Liver (tissue), 9 donors: ENCODE measurements around the gene PXYLP1. TPM values are rescaled to one million over a fixed set of nuclear protein-coding genes. Genes with fewer than 3 reads are reported as not detected.

Experiments used
- DNase-seq: peaks from one replicate; pipeline ENCODE4 v3.0.0-alpha.2; 2017; ENCODE audit warnings: low spot score
- H3K27ac ChIP-seq, 2 donors: one replicate each; pipeline ENCODE4 v1.7.0; 2013; ENCODE audit warnings: inconsistent platforms in 2 of 2, low read length in 2 of 2, control low read depth in 1 of 2, low read depth in 1 of 2, mild to moderate bottlenecking in 1 of 2
- H3K27me3 ChIP-seq, 4 donors: one replicate each; pipeline versions ENCODE4 v1.6.1 to v1.7.0; 2013; ENCODE audit warnings: low read length in 3 of 4, inconsistent platforms in 1 of 4, mild to moderate bottlenecking in 1 of 4, moderate library complexity in 1 of 4; ENCODE audit not compliant: control insufficient read depth in 4 of 4, insufficient read depth in 4 of 4
- H3K36me3 ChIP-seq, 4 donors: one replicate each; pipeline versions ENCODE4 v1.6.1 to v1.7.0; 2013; ENCODE audit warnings: low read length in 3 of 4, mild to moderate bottlenecking in 3 of 4, low read depth in 1 of 4, moderate library complexity in 1 of 4; ENCODE audit not compliant: control insufficient read depth in 4 of 4, insufficient read depth in 3 of 4
- H3K4me1 ChIP-seq, 4 donors: one replicate each; pipeline versions ENCODE4 v1.6.1 to v1.7.0; 2013; ENCODE audit warnings: low read length in 3 of 4, mild to moderate bottlenecking in 3 of 4, moderate library complexity in 1 of 4; ENCODE audit not compliant: control insufficient read depth in 4 of 4, insufficient read depth in 4 of 4
- H3K4me3 ChIP-seq, 3 donors: one replicate each; pipeline versions ENCODE4 v1.6.1 to v1.7.0; 2013; ENCODE audit warnings: low read length in 3 of 3, control low read depth in 1 of 3, low read depth in 1 of 3, mild to moderate bottlenecking in 1 of 3
- H3K9ac ChIP-seq, 2 donors: one replicate each; pipeline ENCODE4 v1.7.0; 2013; ENCODE audit warnings: low read length in 2 of 2, mild to moderate bottlenecking in 2 of 2, moderate library complexity in 2 of 2, control low read depth in 1 of 2, low read depth in 1 of 2
- H3K9me3 ChIP-seq, 4 donors: one replicate each; pipeline versions ENCODE4 v1.6.1 to v1.7.0; 2013; ENCODE audit warnings: low read length in 3 of 4; ENCODE audit not compliant: control insufficient read depth in 4 of 4
- ATF3 ChIP-seq: IDR thresholded peaks from 2 replicates; pipeline ENCODE4 v1.6.1; 2016; ENCODE audit warnings: antibody characterized with exemption
- CTCF ChIP-seq: fragments of 150-350 bp; IDR thresholded peaks from 2 replicates; pipeline ENCODE4 v1.5.1; 2017; ENCODE audit warnings: improper control_type of control experiment, low read depth, low read length; ENCODE audit not compliant: missing input control
- EGR1 ChIP-seq, 2 donors: IDR thresholded peaks; 2 replicates each; pipeline ENCODE4 v1.6.1; 2016 to 2018; ENCODE audit warnings: antibody characterized with exemption in 2 of 2, low read depth in 2 of 2
- GABPA ChIP-seq, 2 donors: IDR thresholded peaks in 1 of 2; conservative IDR thresholded peaks in 1 of 2; 2 replicates each; pipeline ENCODE4 v1.6.1; 2016; ENCODE audit warnings: antibody characterized with exemption in 2 of 2, mild to moderate bottlenecking in 1 of 2, moderate library complexity in 1 of 2
- HNF4A ChIP-seq, 2 donors: conservative IDR thresholded peaks; 2 replicates each; pipeline ENCODE4 v1.6.1; 2016; ENCODE audit warnings: antibody characterized with exemption in 2 of 2, mild to moderate bottlenecking in 2 of 2
- HNF4G ChIP-seq: IDR thresholded peaks from 2 replicates; pipeline ENCODE4 v1.6.1; 2016; ENCODE audit warnings: antibody characterized with exemption
- JUND ChIP-seq, 2 donors: IDR thresholded peaks; 2 replicates each; pipeline ENCODE4 v1.6.1; 2016; ENCODE audit warnings: antibody characterized with exemption in 2 of 2
- MAX ChIP-seq: IDR thresholded peaks from 2 replicates; pipeline ENCODE4 v1.6.1; 2016; ENCODE audit warnings: antibody characterized with exemption
- RAD21 ChIP-seq, 2 donors: IDR thresholded peaks; 2 replicates each; pipeline ENCODE4 v1.6.1; 2016; ENCODE audit warnings: antibody characterized with exemption in 2 of 2, mild to moderate bottlenecking in 2 of 2
- REST ChIP-seq: IDR thresholded peaks from 2 replicates; pipeline ENCODE4 v1.6.1; 2016; ENCODE audit warnings: antibody characterized with exemption, mild to moderate bottlenecking
- RXRA ChIP-seq, 2 donors: IDR thresholded peaks; 2 replicates each; pipeline ENCODE4 v1.6.1; 2017 to 2018; ENCODE audit warnings: antibody characterized with exemption in 2 of 2, mild to moderate bottlenecking in 1 of 2
- SP1 ChIP-seq: IDR thresholded peaks from 2 replicates; pipeline ENCODE4 v1.6.1; 2018; ENCODE audit warnings: antibody characterized with exemption, mild to moderate bottlenecking
- TAF1 ChIP-seq: conservative IDR thresholded peaks from 2 replicates; pipeline ENCODE4 v1.6.1; 2016; ENCODE audit warnings: antibody characterized with exemption, mild to moderate bottlenecking
- WGBS: extraction: QIAGEN DNeasy Blood & Tissue Kit; methylation state at CpG from one replicate; pipeline ENCODE4 v1.1.7; 2013; 5-methylcytosine and 5-hydroxymethylcytosine counted together
- polyA plus RNA-seq, 2 donors: library from polyadenylated mRNA; stranded (reverse) in 1 of 2; unstranded in 1 of 2; fragments of 200-250 nt in 1 of 2; fragments of >200 nt in 1 of 2; fragmentation: Nextera tagmentation in 1 of 2; extraction: Ambion mirVana in 1 of 2; gene quantifications; one replicate each; pipeline versions ENCODE4 v1.2.1 to v1.2.3, GENCODE V29; 2013 to 2015
- total RNA-seq, 2 donors: library from RNA; depleted of rRNA; stranded (reverse); fragments of >200 nt; gene quantifications; one replicate each; pipeline ENCODE4 v1.2.3, GENCODE V29; 2014
- TF ChIP-seq, protein P1 (sequence below): IDR thresholded peaks from 2 replicates; pipeline ENCODE4 v1.6.1; 2016; ENCODE audit warnings: antibody characterized with exemption
- donor health status: healthy.
- donor health status: healthy.
- donor health status: healthy.
- donor health status: healthy.
- donor health status: healthy.

The PXYLP1 gene
- total and polyA plus RNA-seq, 4 donors = 1.1 to 5.3 (median 3.1) TPM

DNA sequence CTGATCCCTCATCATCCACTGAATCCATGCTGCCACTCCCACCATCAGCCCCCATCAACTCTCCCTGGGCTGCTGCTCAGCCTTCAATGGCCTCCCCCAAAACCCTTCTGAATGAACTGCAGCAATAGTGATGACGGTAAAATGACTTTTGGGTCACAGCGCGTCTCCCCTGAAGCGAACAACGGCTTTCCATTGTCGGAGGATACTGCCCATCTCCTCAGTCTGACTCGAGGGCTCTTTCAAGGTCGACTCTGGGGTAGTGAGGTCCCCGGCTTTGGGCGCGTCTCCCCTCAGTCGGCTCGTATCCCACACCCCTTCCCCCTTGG, 79.5 kb downstream of the PXYLP1 start:
- Histone ChIP-seq H3K9me3 (no peaks in the 10 kb centered on the region), H3K27ac (peak overlapping the region in 1 of 2 donors; percentile 8), H3K36me3 (no peaks in the 10 kb centered on the region), H3K4me3 (peak overlapping the region; percentile 71 to 73 (median 73)), H3K9ac (peak overlapping the region; percentile 17 to 24), H3K4me1 (peaks cover 6 to 21% (median 15%) of the 10 kb centered on the region in 4 donors), H3K27me3 (no peaks in the 10 kb centered on the region)
- 17% methylated on average over 13 of the region's 13 CpGs for WGBS
- TF ChIP-seq JUND (IDR thresholded peaks at IDR 0.05) (no peak), TAF1 (no peak), REST (no peak), EGR1 (IDR thresholded peaks at IDR 0.05; ENCODE audit: low read depth in 2 of 2) (no peak), MAX (no peak), HNF4A (conservative IDR thresholded peaks at IDR 0.05) (no peak), RAD21 (IDR thresholded peaks at IDR 0.05) (no peak), ATF3 (no peak), SP1 (no peak), CTCF (no peak), HNF4G (no peak), RXRA (IDR thresholded peaks at IDR 0.05) (no peak), GABPA (IDR thresholded peaks at IDR 0.05 in 1 of 2, conservative IDR thresholded peaks at IDR 0.05 in 1 of 2) (no peak)
- TF ChIP-seq, protein P1, sequence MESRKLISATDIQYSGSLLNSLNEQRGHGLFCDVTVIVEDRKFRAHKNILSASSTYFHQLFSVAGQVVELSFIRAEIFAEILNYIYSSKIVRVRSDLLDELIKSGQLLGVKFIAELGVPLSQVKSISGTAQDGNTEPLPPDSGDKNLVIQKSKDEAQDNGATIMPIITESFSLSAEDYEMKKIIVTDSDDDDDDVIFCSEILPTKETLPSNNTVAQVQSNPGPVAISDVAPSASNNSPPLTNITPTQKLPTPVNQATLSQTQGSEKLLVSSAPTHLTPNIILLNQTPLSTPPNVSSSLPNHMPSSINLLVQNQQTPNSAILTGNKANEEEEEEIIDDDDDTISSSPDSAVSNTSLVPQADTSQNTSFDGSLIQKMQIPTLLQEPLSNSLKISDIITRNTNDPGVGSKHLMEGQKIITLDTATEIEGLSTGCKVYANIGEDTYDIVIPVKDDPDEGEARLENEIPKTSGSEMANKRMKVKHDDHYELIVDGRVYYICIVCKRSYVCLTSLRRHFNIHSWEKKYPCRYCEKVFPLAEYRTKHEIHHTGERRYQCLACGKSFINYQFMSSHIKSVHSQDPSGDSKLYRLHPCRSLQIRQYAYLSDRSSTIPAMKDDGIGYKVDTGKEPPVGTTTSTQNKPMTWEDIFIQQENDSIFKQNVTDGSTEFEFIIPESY = no peak
- DNase-seq = no peak
